DOHH2 (cell line): ENCODE data around the gene ALCAM.

Experiments used
- H3F3A ChIP-seq: fragments of 200-600 bp; sonication (generic), shearing (Covaris generic); 2 replicates; pipeline ENCODE4 v1.6.0; 2016; ENCODE audit warnings: antibody characterized with exemption, mild to moderate bottlenecking; ENCODE audit not compliant: control insufficient read depth, insufficient read depth
- H3K27ac ChIP-seq: fragments of 200-600 bp; sonication (generic); 2 replicates; pipeline ENCODE4 v1.5.1; 2014; ENCODE audit warnings: low read depth, mild to moderate bottlenecking, low read length, moderate library complexity
- H3K27me3 ChIP-seq: fragments of 200-600 bp; sonication (generic); 2 replicates; pipeline ENCODE4 v1.6.1; 2014; ENCODE audit warnings: mild to moderate bottlenecking, low read length, mixed read lengths; ENCODE audit not compliant: control insufficient read depth
- H3K36me3 ChIP-seq: fragments of 200-600 bp; sonication (generic); 2 replicates; pipeline ENCODE4 v1.6.1; 2014; ENCODE audit warnings: mild to moderate bottlenecking, low read length, moderate library complexity, mixed read lengths; ENCODE audit not compliant: control insufficient read depth
- H3K4me1 ChIP-seq: fragments of 200-600 bp; sonication (generic); 2 replicates; pipeline ENCODE4 v1.6.1; 2014; ENCODE audit warnings: mild to moderate bottlenecking, low read length, mixed read lengths; ENCODE audit not compliant: control insufficient read depth
- H3K4me2 ChIP-seq: fragments of 200-600 bp; sonication (generic); 2 replicates; pipeline ENCODE4 v1.6.0; 2014; ENCODE audit warnings: mild to moderate bottlenecking, low read length, moderate library complexity
- H3K4me3 ChIP-seq: fragments of 200-600 bp; sonication (generic); 2 replicates; pipeline ENCODE4 v1.5.1; 2014; ENCODE audit warnings: mild to moderate bottlenecking, low read length, mixed read lengths
- H3K79me2 ChIP-seq: fragments of 200-600 bp; sonication (generic); 2 replicates; pipeline ENCODE4 v1.6.1; 2014; ENCODE audit warnings: mild to moderate bottlenecking, low read length, mixed read lengths; ENCODE audit not compliant: control insufficient read depth
- H3K9me2 ChIP-seq: fragments of 200-600 bp; sonication (generic); replicated peaks from 2 replicates; pipeline ENCODE4 v1.6.1; 2014; ENCODE audit warnings: mild to moderate bottlenecking, low read length, mixed read lengths; ENCODE audit not compliant: control insufficient read depth
- H3K9me3 ChIP-seq: fragments of 200-600 bp; sonication (generic); 2 replicates; pipeline ENCODE4 v1.6.1; 2014; ENCODE audit warnings: antibody characterized with exemption, low read length, mixed read lengths; ENCODE audit not compliant: control insufficient read depth, insufficient read depth
- H4K20me1 ChIP-seq: fragments of 200-600 bp; sonication (generic); 2 replicates; pipeline ENCODE4 v1.6.0; 2014; ENCODE audit warnings: low read depth, mild to moderate bottlenecking, antibody characterized with exemption, low read length, moderate library complexity; ENCODE audit not compliant: control insufficient read depth, insufficient read depth
- EZH2phosphoT487 ChIP-seq: fragments of 200-600 bp; sonication (generic); IDR thresholded peaks from 2 replicates; pipeline ENCODE4 v1.6.1; 2017; ENCODE audit warnings: borderline replicate concordance, mild to moderate bottlenecking, antibody characterized with exemption, low read length, moderate library complexity, mixed read lengths
- TF ChIP-seq, protein P1 (sequence below): fragments of 200-600 bp; sonication (generic); IDR thresholded peaks from one replicate; pipeline ENCODE4 v1.5.1; 2014; ENCODE audit warnings: antibody characterized with exemption, mild to moderate bottlenecking, low read depth, low read length; ENCODE audit not compliant: poor library complexity, severe bottlenecking

Gene ALCAM

DNA sequence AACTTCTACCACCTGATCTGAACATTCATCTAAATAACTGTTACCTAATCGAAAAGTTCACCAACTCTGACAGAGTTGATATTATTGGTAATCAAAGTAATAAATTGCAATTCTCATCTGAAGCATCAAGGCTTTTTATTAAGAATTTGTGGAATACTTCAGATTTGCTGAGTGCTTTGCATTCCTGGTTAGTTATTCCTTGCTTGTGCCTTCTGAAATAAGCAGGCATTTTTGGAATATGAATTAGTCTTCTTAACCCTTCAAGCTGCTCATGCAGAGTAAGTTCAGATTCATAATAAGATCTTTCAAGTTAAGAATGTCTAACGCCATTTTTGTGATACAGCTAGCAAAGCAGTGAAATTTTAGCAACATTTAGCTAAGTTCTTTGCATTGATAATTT, 188.5 kb downstream of the ALCAM start:
- Histone ChIP-seq H3F3A (no peaks in the 10 kb centered on the region), H3K4me3 (no peak overlapping the region), H3K4me1 (no peaks in the 10 kb centered on the region), H3K9me3 (no peaks in the 10 kb centered on the region), H3K27ac (no peak overlapping the region), H3K27me3 (no peaks in the 10 kb centered on the region), H4K20me1 (no peaks in the 10 kb centered on the region), H3K9me2 (no peaks in the 10 kb centered on the region), H3K4me2 (no peak overlapping the region), H3K79me2 (no peaks in the 10 kb centered on the region), H3K36me3 (peaks cover 29% of the 10 kb centered on the region)
- TF ChIP-seq, protein P1, sequence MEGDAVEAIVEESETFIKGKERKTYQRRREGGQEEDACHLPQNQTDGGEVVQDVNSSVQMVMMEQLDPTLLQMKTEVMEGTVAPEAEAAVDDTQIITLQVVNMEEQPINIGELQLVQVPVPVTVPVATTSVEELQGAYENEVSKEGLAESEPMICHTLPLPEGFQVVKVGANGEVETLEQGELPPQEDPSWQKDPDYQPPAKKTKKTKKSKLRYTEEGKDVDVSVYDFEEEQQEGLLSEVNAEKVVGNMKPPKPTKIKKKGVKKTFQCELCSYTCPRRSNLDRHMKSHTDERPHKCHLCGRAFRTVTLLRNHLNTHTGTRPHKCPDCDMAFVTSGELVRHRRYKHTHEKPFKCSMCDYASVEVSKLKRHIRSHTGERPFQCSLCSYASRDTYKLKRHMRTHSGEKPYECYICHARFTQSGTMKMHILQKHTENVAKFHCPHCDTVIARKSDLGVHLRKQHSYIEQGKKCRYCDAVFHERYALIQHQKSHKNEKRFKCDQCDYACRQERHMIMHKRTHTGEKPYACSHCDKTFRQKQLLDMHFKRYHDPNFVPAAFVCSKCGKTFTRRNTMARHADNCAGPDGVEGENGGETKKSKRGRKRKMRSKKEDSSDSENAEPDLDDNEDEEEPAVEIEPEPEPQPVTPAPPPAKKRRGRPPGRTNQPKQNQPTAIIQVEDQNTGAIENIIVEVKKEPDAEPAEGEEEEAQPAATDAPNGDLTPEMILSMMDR: no peak
- TF ChIP-seq EZH2phosphoT487: no peak

DNA sequence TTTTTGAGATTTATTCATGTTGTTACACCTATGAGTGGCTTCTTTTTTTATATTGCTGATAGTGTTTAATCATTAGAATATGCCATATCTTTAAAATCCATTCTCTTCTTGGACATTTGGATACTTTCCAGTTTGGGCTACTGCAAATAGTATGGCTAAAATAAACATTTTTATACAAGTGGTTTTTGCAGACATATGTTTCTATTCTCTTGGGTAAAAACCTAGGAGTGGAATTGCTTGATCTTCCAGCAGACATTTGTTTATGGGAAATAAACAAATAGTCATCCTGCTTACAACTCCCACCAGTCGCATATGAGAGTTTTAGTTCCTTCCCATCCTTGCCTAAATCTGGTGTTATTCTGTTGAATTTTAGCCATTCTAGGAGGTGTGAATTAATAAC, 193.1 kb downstream of the ALCAM start:
- H3K36me3 ChIP-seq: no peaks in the 10 kb centered on the region
- no peaks in the 10 kb centered on the region for H3K79me2 ChIP-seq
- H3K9me3 ChIP-seq: no peaks in the 10 kb centered on the region
- TF ChIP-seq, protein P1: no peak
- TF ChIP-seq EZH2phosphoT487: no peak
- H3K27me3 ChIP-seq: no peaks in the 10 kb centered on the region
- H3K4me1 ChIP-seq: no peaks in the 10 kb centered on the region
- no peaks in the 10 kb centered on the region for H3K9me2 ChIP-seq
- H3K4me2 ChIP-seq: no peak overlapping the region
- H3K27ac ChIP-seq: no peak overlapping the region
- H4K20me1 ChIP-seq: no peaks in the 10 kb centered on the region
- no peaks in the 10 kb centered on the region for H3F3A ChIP-seq
- H3K4me3 ChIP-seq: no peak overlapping the region

DNA sequence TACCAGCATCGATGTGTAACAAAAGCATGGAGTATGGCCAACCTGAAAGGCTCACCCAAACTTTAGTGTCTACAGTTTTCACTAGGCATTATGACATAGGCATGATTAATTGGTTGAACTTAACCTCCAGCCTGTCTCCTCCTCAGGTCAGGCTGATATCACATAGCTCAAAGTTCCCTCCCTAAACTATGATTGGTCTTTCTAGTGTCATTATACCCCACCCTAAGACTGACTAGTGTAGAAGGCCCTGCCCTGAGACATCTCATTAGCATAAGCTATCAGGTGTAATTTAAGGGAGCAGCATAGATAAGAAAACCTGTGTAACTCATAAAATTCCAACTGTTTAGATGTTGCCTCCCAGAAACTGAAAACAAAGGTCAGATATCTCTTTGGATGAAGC, 195.2 kb downstream of the ALCAM start:
- TF ChIP-seq EZH2phosphoT487: no peak
- TF ChIP-seq, protein P1: no peak
- Histone ChIP-seq H3K27me3 (no peaks in the 10 kb centered on the region), H3K4me2 (no peak overlapping the region), H3K4me1 (no peaks in the 10 kb centered on the region), H3K9me3 (no peaks in the 10 kb centered on the region), H3K79me2 (no peaks in the 10 kb centered on the region), H3K9me2 (no peaks in the 10 kb centered on the region), H3K36me3 (no peaks in the 10 kb centered on the region), H4K20me1 (no peaks in the 10 kb centered on the region), H3F3A (no peaks in the 10 kb centered on the region), H3K4me3 (no peak overlapping the region), H3K27ac (no peak overlapping the region)
